HepG2 (cell line): ENCODE measurements around the gene BCAT1. TPM values are rescaled to one million over a fixed set of nuclear protein-coding genes. Genes with fewer than 3 reads are reported as not detected.
A peak's percentile ranks its signal among the peaks of the same experiment; 100 is the strongest.

Experiments used
- ATRX ChIP-seq: sonication (generic); formaldehyde crosslinking; IDR thresholded peaks from 2 replicates; pipeline ENCODE4 v1.4.0; 2020; ENCODE audit warnings: missing genetic modification reagents, borderline replicate concordance
- CENPX ChIP-seq: sonication (generic); formaldehyde crosslinking; IDR thresholded peaks from 2 replicates; pipeline ENCODE4 v1.9.0; 2021; ENCODE audit warnings: mild to moderate bottlenecking, missing genetic modification reagents, moderate library complexity
- FOXK1 ChIP-seq: sonication (generic); formaldehyde crosslinking; IDR thresholded peaks from 2 replicates; pipeline ENCODE4 v1.4.0; 2020; ENCODE audit warnings: low read depth, missing genetic modification reagents, borderline replicate concordance
- JDP2 ChIP-seq: sonication (generic); formaldehyde crosslinking; IDR thresholded peaks from 2 replicates; pipeline ENCODE4 v1.8.1; 2022; ENCODE audit warnings: missing genetic modification reagents, borderline replicate concordance
- JUN ChIP-seq: sonication (generic); formaldehyde crosslinking; IDR thresholded peaks from 2 replicates; pipeline ENCODE4 v1.4.0; 2020; ENCODE audit warnings: mild to moderate bottlenecking, missing genetic modification reagents
- KLF13 ChIP-seq: sonication (generic); formaldehyde crosslinking; IDR thresholded peaks from 2 replicates; pipeline ENCODE4 v1.4.0; 2020; ENCODE audit warnings: mild to moderate bottlenecking, missing genetic modification reagents
- NFKBIZ ChIP-seq: IDR thresholded peaks from 2 replicates; pipeline ENCODE4 v1.6.1; 2018; ENCODE audit warnings: missing genetic modification reagents, missing compliant biosample characterization
- THYN1 ChIP-seq: sonication (generic); formaldehyde crosslinking; IDR thresholded peaks from 2 replicates; pipeline ENCODE4 v1.8.1; 2023; ENCODE audit warnings: low read depth, mild to moderate bottlenecking, moderate library complexity, missing genetic modification reagents, borderline replicate concordance
- ZBTB21 ChIP-seq: sonication (generic); formaldehyde crosslinking; IDR thresholded peaks from 2 replicates; pipeline ENCODE4 v1.4.0; 2020; ENCODE audit warnings: missing genetic modification reagents
- ZNF143 ChIP-seq: sonication (generic); formaldehyde crosslinking; IDR thresholded peaks from 2 replicates; pipeline ENCODE4 v1.4.0; 2020; ENCODE audit warnings: missing genetic modification reagents
- ZNF282 ChIP-seq: fragments of 450-650 bp; IDR thresholded peaks from 2 replicates; pipeline ENCODE4 v1.6.1; 2018; ENCODE audit not compliant: partially characterized antibody
- ZNF441 ChIP-seq: sonication (generic); formaldehyde crosslinking; IDR thresholded peaks from 2 replicates; pipeline ENCODE4 v1.7.0; 2021; ENCODE audit warnings: missing genetic modification reagents, borderline replicate concordance
- ZNF570 ChIP-seq: sonication (generic); formaldehyde crosslinking; IDR thresholded peaks from 2 replicates; pipeline ENCODE4 v1.4.0; 2020; ENCODE audit warnings: mild to moderate bottlenecking, missing genetic modification reagents, borderline replicate concordance
- ZNF724P ChIP-seq: sonication (generic); formaldehyde crosslinking; IDR thresholded peaks from 2 replicates; pipeline ENCODE4 v1.8.0; 2022; ENCODE audit warnings: missing genetic modification reagents, borderline replicate concordance
- ZNF780A ChIP-seq: sonication (generic); formaldehyde crosslinking; IDR thresholded peaks from 2 replicates; pipeline ENCODE4 v1.8.0; 2022; ENCODE audit warnings: mild to moderate bottlenecking, missing genetic modification reagents, moderate library complexity
- ZSCAN30 ChIP-seq: sonication (generic); formaldehyde crosslinking; IDR thresholded peaks from 2 replicates; pipeline ENCODE4 v1.5.0; 2020; ENCODE audit warnings: mild to moderate bottlenecking, missing genetic modification reagents
- polyA plus RNA-seq, 8 experiments: library from polyadenylated mRNA; depleted of rRNA in 3 of 8; stranded (reverse) in 7 of 8; unstranded in 1 of 8; fragments of >200 nt; fragmentation: Illumina TruSeq in 4 of 8; extraction: Trizol in 4 of 8; gene quantifications; 2 replicates each; pipeline versions ENCODE4 v1.2.1 to v1.2.3, GENCODE V29; 2011 to 2016; ENCODE audit warnings: low read depth in 4 of 8, missing spikeins in 1 of 8, mixed read lengths in 1 of 8; ENCODE audit not compliant: insufficient read depth in 1 of 8
- total RNA-seq, 5 experiments: library from RNA; depleted of rRNA; stranded (reverse); fragments of >200 nt; fragmentation: Illumina TruSeq; extraction: Trizol; gene quantifications; 2 replicates each; pipeline ENCODE4 v1.2.3, GENCODE V29; 2016; ENCODE audit warnings: low read depth in 1 of 5
- TF ChIP-seq, protein P1 (sequence below): sonication (generic); formaldehyde crosslinking; IDR thresholded peaks from 2 replicates; pipeline ENCODE4 v1.5.1; 2020; ENCODE audit warnings: missing genetic modification reagents, mild to moderate bottlenecking, borderline replicate concordance
- TF ChIP-seq, protein P2 (sequence below): sonication (generic); formaldehyde crosslinking; IDR thresholded peaks from 2 replicates; pipeline ENCODE4 v1.8.1; 2023; ENCODE audit warnings: mild to moderate bottlenecking, moderate library complexity, missing genetic modification reagents
- TF ChIP-seq, protein P3 (sequence below): sonication (generic); formaldehyde crosslinking; IDR thresholded peaks from 2 replicates; pipeline ENCODE4 v1.4.0; 2020; ENCODE audit warnings: missing genetic modification reagents; ENCODE audit errors: not compliant biosample characterization
- TF ChIP-seq, protein P4 (sequence below): sonication (generic); formaldehyde crosslinking; IDR thresholded peaks from 2 replicates; pipeline ENCODE4 v1.4.0; 2020; ENCODE audit warnings: mild to moderate bottlenecking, missing genetic modification reagents
- TF ChIP-seq, protein P5 (sequence below): sonication (generic); formaldehyde crosslinking; IDR thresholded peaks from 2 replicates; pipeline ENCODE4 v1.4.0; 2020; ENCODE audit warnings: mild to moderate bottlenecking, missing genetic modification reagents

BCAT1 gene
- total and polyA plus RNA-seq, 2 of the 13 experiments (the other 11 are each of a cell fraction or from before 2014, with no cell fraction given) = 8.0 to 75.5 TPM

DNA sequence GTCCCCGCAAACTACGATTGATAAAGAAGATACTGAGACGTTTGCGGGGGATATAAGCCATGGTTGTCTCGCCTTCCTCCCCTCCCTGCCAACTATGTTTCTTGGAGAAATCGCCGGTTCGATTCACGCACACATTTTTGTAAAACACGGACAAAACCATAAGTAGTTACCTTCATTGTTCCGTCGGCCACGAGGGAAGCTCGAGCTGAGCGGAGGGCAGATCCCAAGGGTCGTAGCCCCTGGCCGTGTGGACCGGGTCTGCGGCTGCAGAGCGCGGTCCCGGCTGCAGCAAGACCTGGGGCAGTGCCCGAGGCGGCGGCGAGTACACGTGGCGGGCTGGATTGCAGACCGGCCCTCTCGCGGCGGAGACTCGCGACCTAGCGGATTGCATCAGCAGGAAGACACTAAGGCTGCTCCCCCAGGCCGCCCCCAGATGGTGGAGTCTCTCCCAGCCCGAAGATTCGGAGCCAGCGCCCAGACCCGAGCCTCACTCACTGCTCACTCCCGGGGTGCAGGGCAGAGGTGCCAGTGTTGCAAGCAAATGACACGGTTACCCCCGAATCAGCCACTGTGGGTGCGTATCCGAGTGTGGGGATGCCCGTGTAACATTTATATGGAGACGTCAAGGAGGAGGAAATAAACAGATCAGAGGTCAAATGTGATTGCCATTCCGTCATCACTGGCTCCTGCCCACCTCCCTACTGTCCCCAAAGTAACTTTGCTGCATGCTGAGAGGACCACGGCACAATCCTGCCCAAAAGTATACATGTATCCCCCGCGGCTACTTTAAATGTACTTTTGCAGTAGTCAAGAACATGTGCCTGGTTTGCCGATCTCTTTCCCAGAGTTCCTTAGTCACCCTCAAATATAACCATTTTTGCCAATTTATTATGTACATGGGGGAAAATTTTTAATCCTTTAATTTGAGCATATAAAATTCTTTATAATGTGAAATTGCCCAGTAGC, at the start of gene BCAT1 (continued):
- TF ChIP-seq NFKBIZ (CRISPR knock-in tag) = peak; percentile 46; the same call in 1 of the 2 replicates
- TF ChIP-seq CENPX = no peak
- TF ChIP-seq ZNF282 = no peak
- TF ChIP-seq, protein P1, sequence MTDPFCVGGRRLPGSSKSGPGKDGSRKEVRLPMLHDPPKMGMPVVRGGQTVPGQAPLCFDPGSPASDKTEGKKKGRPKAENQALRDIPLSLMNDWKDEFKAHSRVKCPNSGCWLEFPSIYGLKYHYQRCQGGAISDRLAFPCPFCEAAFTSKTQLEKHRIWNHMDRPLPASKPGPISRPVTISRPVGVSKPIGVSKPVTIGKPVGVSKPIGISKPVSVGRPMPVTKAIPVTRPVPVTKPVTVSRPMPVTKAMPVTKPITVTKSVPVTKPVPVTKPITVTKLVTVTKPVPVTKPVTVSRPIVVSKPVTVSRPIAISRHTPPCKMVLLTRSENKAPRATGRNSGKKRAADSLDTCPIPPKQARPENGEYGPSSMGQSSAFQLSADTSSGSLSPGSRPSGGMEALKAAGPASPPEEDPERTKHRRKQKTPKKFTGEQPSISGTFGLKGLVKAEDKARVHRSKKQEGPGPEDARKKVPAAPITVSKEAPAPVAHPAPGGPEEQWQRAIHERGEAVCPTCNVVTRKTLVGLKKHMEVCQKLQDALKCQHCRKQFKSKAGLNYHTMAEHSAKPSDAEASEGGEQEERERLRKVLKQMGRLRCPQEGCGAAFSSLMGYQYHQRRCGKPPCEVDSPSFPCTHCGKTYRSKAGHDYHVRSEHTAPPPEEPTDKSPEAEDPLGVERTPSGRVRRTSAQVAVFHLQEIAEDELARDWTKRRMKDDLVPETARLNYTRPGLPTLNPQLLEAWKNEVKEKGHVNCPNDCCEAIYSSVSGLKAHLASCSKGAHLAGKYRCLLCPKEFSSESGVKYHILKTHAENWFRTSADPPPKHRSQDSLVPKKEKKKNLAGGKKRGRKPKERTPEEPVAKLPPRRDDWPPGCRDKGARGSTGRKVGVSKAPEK (CRISPR knock-in tag) = peak; percentile 83; the same call in 1 of the 2 replicates
- TF ChIP-seq ZNF724P = 0 out of 2 replicates have a peak, but pooled peaks have one; percentile 56
- TF ChIP-seq KLF13 (CRISPR knock-in tag) = no peak
- TF ChIP-seq, protein P2, sequence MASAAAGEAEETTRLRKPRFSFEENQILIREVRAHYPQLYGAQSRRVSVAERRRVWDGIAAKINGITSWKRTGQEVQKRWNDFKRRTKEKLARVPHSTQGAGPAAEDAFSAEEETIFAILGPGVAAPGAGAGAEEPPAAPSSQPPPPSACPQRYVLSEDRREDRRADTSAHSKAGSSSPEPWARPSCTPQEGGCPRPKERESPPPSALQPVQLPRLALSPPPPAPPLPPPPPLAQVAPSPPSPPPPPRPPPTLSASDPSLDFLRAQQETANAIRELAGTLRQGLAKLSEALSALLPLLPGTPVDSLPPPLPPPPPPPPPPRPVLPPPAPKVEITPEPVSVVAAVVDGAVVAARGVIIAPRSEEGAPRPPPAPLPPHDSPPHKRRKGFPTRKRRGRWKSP (CRISPR knock-in tag) = 0 out of 2 replicates have a peak, but pooled peaks have one; percentile 40
- TF ChIP-seq ZSCAN30 (CRISPR knock-in tag) = no peak
- no peak for TF ChIP-seq ZNF441 (CRISPR knock-in tag)
- TF ChIP-seq ZBTB21 (CRISPR knock-in tag) = no peak
- no peak for TF ChIP-seq JDP2 (CRISPR knock-in tag)
- TF ChIP-seq ZNF143 (CRISPR knock-in tag) = no peak
- TF ChIP-seq, protein P3, sequence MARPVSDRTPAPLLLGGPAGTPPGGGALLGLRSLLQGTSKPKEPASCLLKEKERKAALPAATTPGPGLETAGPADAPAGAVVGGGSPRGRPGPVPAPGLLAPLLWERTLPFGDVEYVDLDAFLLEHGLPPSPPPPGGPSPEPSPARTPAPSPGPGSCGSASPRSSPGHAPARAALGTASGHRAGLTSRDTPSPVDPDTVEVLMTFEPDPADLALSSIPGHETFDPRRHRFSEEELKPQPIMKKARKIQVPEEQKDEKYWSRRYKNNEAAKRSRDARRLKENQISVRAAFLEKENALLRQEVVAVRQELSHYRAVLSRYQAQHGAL (CRISPR knock-in tag) = no peak
- no peak for TF ChIP-seq ATRX (CRISPR knock-in tag)
- TF ChIP-seq ZNF570 = no peak
- TF ChIP-seq, protein P4, sequence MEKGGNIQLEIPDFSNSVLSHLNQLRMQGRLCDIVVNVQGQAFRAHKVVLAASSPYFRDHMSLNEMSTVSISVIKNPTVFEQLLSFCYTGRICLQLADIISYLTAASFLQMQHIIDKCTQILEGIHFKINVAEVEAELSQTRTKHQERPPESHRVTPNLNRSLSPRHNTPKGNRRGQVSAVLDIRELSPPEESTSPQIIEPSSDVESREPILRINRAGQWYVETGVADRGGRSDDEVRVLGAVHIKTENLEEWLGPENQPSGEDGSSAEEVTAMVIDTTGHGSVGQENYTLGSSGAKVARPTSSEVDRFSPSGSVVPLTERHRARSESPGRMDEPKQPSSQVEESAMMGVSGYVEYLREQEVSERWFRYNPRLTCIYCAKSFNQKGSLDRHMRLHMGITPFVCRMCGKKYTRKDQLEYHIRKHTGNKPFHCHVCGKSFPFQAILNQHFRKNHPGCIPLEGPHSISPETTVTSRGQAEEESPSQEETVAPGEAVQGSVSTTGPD (CRISPR knock-in tag) = no peak
- TF ChIP-seq JUN = no peak
- no peak for TF ChIP-seq FOXK1 (CRISPR knock-in tag)
- TF ChIP-seq ZNF780A (CRISPR knock-in tag) = no peak
- TF ChIP-seq THYN1 (CRISPR knock-in tag) = no peak
- TF ChIP-seq, protein P5, sequence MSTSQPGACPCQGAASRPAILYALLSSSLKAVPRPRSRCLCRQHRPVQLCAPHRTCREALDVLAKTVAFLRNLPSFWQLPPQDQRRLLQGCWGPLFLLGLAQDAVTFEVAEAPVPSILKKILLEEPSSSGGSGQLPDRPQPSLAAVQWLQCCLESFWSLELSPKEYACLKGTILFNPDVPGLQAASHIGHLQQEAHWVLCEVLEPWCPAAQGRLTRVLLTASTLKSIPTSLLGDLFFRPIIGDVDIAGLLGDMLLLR (CRISPR knock-in tag) = peak; percentile 88
